HCT116 (cell line): Measurements from ENCODE around the gene SEC24A. TPM values are rescaled to one million over a fixed set of nuclear protein-coding genes. Genes with fewer than 3 reads are reported as not detected.

Experiments used
- ATAC-seq: fragments of 200-7000 bp; cut with Tn5 transposase; 2 replicates; pipeline ENCODE4 v1.9.1; 2020; ENCODE audit warnings: mild to moderate bottlenecking, moderate library complexity
- BruUV-seq: library from RNA; stranded (reverse); fragments of 400-500 nt; replicated peaks from 2 replicates; lab custom pipeline; 2021; lab: Mats Ljungman, UMichigan
- CTCF ChIA-PET: fragments of 300-600 bp; sonication (Branson Sonifier 250); formaldehyde crosslinking; loops from one replicate; lab custom pipeline; 2021; ENCODE audit warnings: antibody characterized with exemption; lab: Charles Lee
- POLR2A ChIA-PET: fragments of 300-600, 350-600 bp; sonication (Branson Sonifier 250); formaldehyde crosslinking; loops from one replicate; lab custom pipeline; 2021; ENCODE audit warnings: antibody characterized with exemption; lab: Charles Lee
- RAD21 ChIA-PET, 2 experiments: fragments of 300-600 bp; sonication (Branson Sonifier 250); formaldehyde crosslinking; loops; one replicate each; lab custom pipeline; 2023; ENCODE audit warnings: low total read pairs in 2 of 2; ENCODE audit not compliant: uncharacterized antibody in 2 of 2, unreplicated experiment in 2 of 2, low non-redundant PET in 1 of 2; lab: Charles Lee
- DNase-seq: peaks from one replicate; pipeline ENCODE4 v3.0.0-alpha.2; 2010; ENCODE audit warnings: low read depth, low spot score
- H2AFZ ChIP-seq: fragments of 200-600 bp; shearing (Covaris generic), sonication (generic); 2 replicates; pipeline ENCODE4 v1.6.1; 2017; ENCODE audit warnings: low read depth, mixed run types, mixed read lengths, antibody characterized with exemption, low read length; ENCODE audit not compliant: poor library complexity, severe bottlenecking
- H3K27ac ChIP-seq: 2 replicates; pipeline ENCODE4 v1.5.1; 2012; ENCODE audit warnings: low read depth, low read length
- H3K27me3 ChIP-seq: fragments of 200-600 bp; sonication (generic); 2 replicates; pipeline ENCODE4 v1.6.1; 2016; ENCODE audit warnings: mixed run types, low read length, mixed read lengths; ENCODE audit not compliant: insufficient read depth
- H3K36me3 ChIP-seq, 2 experiments: fragments of 200-500 bp in 1 of 2; fragments of 200-600 bp in 1 of 2; sonication (Bioruptor generic) in 1 of 2; sonication (generic) in 1 of 2; 2 replicates each; pipeline versions ENCODE4 v1.5.1 to v1.6.1; 2014 to 2016; ENCODE audit warnings: low read length in 2 of 2, inconsistent platforms in 1 of 2, mixed read lengths in 1 of 2, mixed run types in 1 of 2; ENCODE audit not compliant: insufficient read depth in 2 of 2, control insufficient read depth in 1 of 2
- H3K4me1 ChIP-seq, 2 experiments: fragments of 200-600 bp in 1 of 2; sonication (generic) in 1 of 2; 2 replicates each; pipeline versions ENCODE4 v1.5.1 to v1.6.1; 2012 to 2017; ENCODE audit warnings: low read length in 2 of 2, inconsistent platforms in 1 of 2, mild to moderate bottlenecking in 1 of 2, mixed read lengths in 1 of 2, mixed run types in 1 of 2, moderate library complexity in 1 of 2; ENCODE audit not compliant: insufficient read depth in 2 of 2, control insufficient read depth in 1 of 2
- H3K4me2 ChIP-seq: fragments of 200-600 bp; sonication (generic); 2 replicates; pipeline ENCODE4 v1.6.1; 2017; ENCODE audit warnings: mixed run types, low read length, mixed read lengths
- H3K4me3 ChIP-seq, 2 experiments: fragments of 200-600 bp in 1 of 2; sonication (generic) in 1 of 2; replicated peaks in 1 of 2; 2 replicates each; pipeline ENCODE4 v1.5.1; 2011 to 2016; ENCODE audit warnings: low read length in 2 of 2, control low read depth in 1 of 2, low read depth in 1 of 2, mild to moderate bottlenecking in 1 of 2, mixed read lengths in 1 of 2, mixed run types in 1 of 2
- H3K79me2 ChIP-seq: fragments of 200-600 bp; sonication (generic); 2 replicates; pipeline ENCODE4 v1.6.1; 2017; ENCODE audit warnings: mild to moderate bottlenecking, mixed run types, low read length, moderate library complexity, mixed read lengths; ENCODE audit not compliant: insufficient read depth
- H3K9ac ChIP-seq: fragments of 200-600 bp; sonication (generic); 2 replicates; pipeline ENCODE4 v1.6.1; 2016; ENCODE audit warnings: low read length, mixed read lengths
- H3K9me2 ChIP-seq: fragments of 200-600 bp; sonication (generic), shearing (Covaris generic); 2 replicates; pipeline ENCODE4 v1.6.1; 2017; ENCODE audit warnings: mixed run types, mild to moderate bottlenecking, moderate library complexity; ENCODE audit not compliant: insufficient read depth
- H3K9me3 ChIP-seq, 2 experiments: fragments of 200-500 bp in 1 of 2; fragments of 200-600 bp in 1 of 2; sonication (Bioruptor generic) in 1 of 2; sonication (generic) in 1 of 2; 2 replicates each; pipeline ENCODE4 v1.6.1; 2014 to 2017; ENCODE audit warnings: low read length in 2 of 2, mixed read lengths in 2 of 2, inconsistent platforms in 1 of 2, low read depth in 1 of 2, mild to moderate bottlenecking in 1 of 2, mixed run types in 1 of 2, moderate library complexity in 1 of 2; ENCODE audit not compliant: control insufficient read depth in 1 of 2, insufficient read depth in 1 of 2
- H4K20me1 ChIP-seq: fragments of 200-600 bp; sonication (generic), shearing (Covaris generic); 2 replicates; pipeline ENCODE4 v1.6.1; 2017; ENCODE audit warnings: mixed run types, mild to moderate bottlenecking, moderate library complexity; ENCODE audit not compliant: insufficient read depth
- CBX3 ChIP-seq: IDR thresholded peaks from 2 replicates; pipeline ENCODE4 v1.6.1; 2012; ENCODE audit warnings: low read depth
- CEBPB ChIP-seq: IDR thresholded peaks from 2 replicates; pipeline ENCODE4 v1.6.1; 2012; ENCODE audit warnings: low read depth
- ELF1 ChIP-seq: IDR thresholded peaks from 2 replicates; pipeline ENCODE4 v1.6.1; 2012; ENCODE audit warnings: low read depth, borderline replicate concordance
- EZH2 ChIP-seq: fragments of 200-600 bp; sonication (generic); IDR thresholded peaks from 2 replicates; pipeline ENCODE4 v1.6.1; 2017; ENCODE audit warnings: antibody characterized with exemption, mixed run types
- EZH2phosphoT487 ChIP-seq: fragments of 200-600 bp; IDR thresholded peaks from 2 replicates; pipeline ENCODE4 v1.6.1; 2018; ENCODE audit warnings: antibody characterized with exemption, borderline replicate concordance
- FOSL1 ChIP-seq: IDR thresholded peaks from 2 replicates; pipeline ENCODE4 v1.6.1; 2012; ENCODE audit warnings: low read depth
- RAD21 ChIP-seq: IDR thresholded peaks from 2 replicates; pipeline ENCODE4 v1.6.1; 2012; ENCODE audit warnings: low read depth, mild to moderate bottlenecking
- SIN3A ChIP-seq: IDR thresholded peaks from 2 replicates; pipeline ENCODE4 v1.6.1; 2012; ENCODE audit warnings: low read depth
- SP1 ChIP-seq: IDR thresholded peaks from 2 replicates; pipeline ENCODE4 v1.6.1; 2012; ENCODE audit warnings: low read depth
- YY1 ChIP-seq: IDR thresholded peaks from 2 replicates; pipeline ENCODE4 v1.6.1; 2011; ENCODE audit warnings: low read length, low read depth, moderate library complexity, mild to moderate bottlenecking; ENCODE audit not compliant: insufficient replicate concordance; ENCODE audit errors: extremely low read depth
- ZNF274 ChIP-seq: fragments of 200-500 bp; sonication (Bioruptor generic); IDR thresholded peaks from 2 replicates; pipeline ENCODE4 v1.6.1; 2014; ENCODE audit warnings: mild to moderate bottlenecking, low read depth, low read length, inconsistent platforms
- intact Hi-C: fragments of 100-400 bp; cut with micrococcal nuclease; formaldehyde crosslinking; loops from 2 replicates; pipeline ENCODE4 v1.10.0; 2022
- total RNA-seq: library from RNA; stranded (reverse); gene quantifications from one replicate; pipeline ENCODE4 v1.2.1, GENCODE V29; 2021; ENCODE audit not compliant: unreplicated experiment
- TF ChIP-seq, protein P1 (sequence below): IDR thresholded peaks from 2 replicates; pipeline ENCODE4 v1.6.1; 2012; ENCODE audit warnings: low read depth
- TF ChIP-seq, protein P2 (sequence below): IDR thresholded peaks from 2 replicates; pipeline ENCODE4 v1.6.1; 2012

The SEC24A gene
- total RNA-seq, 1 experiment from 2014 or later, result 16.8 TPM

DNA sequence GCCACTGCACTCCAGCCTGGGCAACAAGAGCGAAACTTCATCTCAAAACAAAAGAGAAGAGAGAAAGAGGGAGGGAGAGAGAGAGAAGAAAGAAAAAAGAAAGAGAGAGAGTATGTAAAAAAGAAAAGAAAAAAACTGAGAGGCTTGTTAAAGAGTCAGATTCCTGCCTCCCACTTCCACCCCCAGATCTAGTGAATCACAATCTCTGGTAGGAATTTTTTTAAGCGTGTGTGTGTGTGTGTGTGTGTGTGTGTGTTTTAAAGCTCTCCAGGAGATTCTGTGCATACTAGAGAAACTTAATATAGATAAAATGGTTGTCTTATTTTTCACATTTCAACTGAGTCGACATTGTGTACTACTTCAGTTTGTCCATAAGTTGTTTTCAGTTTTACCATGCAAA, 48.0 kb upstream of the SEC24A start (continued):
- TF ChIP-seq EZH2phosphoT487, result no peak
- no peak for TF ChIP-seq ZNF274
- no peak for TF ChIP-seq RAD21
- TF ChIP-seq, protein P1, sequence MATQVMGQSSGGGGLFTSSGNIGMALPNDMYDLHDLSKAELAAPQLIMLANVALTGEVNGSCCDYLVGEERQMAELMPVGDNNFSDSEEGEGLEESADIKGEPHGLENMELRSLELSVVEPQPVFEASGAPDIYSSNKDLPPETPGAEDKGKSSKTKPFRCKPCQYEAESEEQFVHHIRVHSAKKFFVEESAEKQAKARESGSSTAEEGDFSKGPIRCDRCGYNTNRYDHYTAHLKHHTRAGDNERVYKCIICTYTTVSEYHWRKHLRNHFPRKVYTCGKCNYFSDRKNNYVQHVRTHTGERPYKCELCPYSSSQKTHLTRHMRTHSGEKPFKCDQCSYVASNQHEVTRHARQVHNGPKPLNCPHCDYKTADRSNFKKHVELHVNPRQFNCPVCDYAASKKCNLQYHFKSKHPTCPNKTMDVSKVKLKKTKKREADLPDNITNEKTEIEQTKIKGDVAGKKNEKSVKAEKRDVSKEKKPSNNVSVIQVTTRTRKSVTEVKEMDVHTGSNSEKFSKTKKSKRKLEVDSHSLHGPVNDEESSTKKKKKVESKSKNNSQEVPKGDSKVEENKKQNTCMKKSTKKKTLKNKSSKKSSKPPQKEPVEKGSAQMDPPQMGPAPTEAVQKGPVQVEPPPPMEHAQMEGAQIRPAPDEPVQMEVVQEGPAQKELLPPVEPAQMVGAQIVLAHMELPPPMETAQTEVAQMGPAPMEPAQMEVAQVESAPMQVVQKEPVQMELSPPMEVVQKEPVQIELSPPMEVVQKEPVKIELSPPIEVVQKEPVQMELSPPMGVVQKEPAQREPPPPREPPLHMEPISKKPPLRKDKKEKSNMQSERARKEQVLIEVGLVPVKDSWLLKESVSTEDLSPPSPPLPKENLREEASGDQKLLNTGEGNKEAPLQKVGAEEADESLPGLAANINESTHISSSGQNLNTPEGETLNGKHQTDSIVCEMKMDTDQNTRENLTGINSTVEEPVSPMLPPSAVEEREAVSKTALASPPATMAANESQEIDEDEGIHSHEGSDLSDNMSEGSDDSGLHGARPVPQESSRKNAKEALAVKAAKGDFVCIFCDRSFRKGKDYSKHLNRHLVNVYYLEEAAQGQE, result no peak
- TF ChIP-seq SP1, result no peak
- TF ChIP-seq EZH2, result no peak
- TF ChIP-seq, all 23 proteins: peak for 0

DNA sequence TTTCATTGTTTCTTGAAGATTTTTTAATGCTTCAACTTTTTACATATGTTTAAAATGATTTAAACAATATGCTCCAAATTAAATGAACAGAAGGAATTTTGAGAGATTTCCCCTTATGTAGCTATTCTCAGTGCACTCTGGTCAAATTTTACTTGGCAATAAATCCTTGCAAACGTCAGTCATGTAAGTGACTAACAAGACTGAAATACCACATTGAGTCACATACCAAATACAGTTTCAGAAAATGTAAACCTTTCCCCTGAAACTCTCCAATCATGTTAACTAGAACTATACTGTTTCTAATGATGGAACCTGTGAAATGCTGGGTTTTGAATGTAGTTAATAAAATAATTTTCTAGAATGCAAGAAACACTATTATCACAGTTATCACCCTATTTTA, 45.5 kb upstream of the SEC24A start:
- ChIA-PET RAD21 (no interaction called here), CTCF (interaction anchor here (1.3 to 1.5 kb wide), 2 partner anchors 16 to 314 kb away, joined by 3 to 9 read pairs; no protein-coding TSS in a partner anchor), POLR2A (interaction anchor here (1.4 kb wide), 2 partner anchors 9 to 11 kb away, joined by 3 to 4 read pairs; no protein-coding TSS in a partner anchor)
- Histone ChIP-seq H3K9me2 (no peaks in the 10 kb centered on the region), H3K36me3 (peaks cover 17 to 18% of the 10 kb centered on the region in 2 experiments; a peak in 3 of 4 replicates), H3K4me3 (no peak overlapping the region), H3K27ac (no peak overlapping the region), H3K9ac (no peak overlapping the region), H4K20me1 (no peaks in the 10 kb centered on the region), H3K27me3 (no peaks in the 10 kb centered on the region), H3K79me2 (no peaks in the 10 kb centered on the region), H3K4me2 (no peak overlapping the region), H3K4me1 (no peaks in the 10 kb centered on the region), H3K9me3 (no peaks in the 10 kb centered on the region), H2AFZ (no peak overlapping the region)
- DNase-seq, result no peak
- BruUV-seq, result no TSS peak
- TF ChIP-seq EZH2 (no peak), FOSL1 (no peak), CEBPB (no peak), SIN3A (no peak), YY1 (no peak), ELF1 (no peak), CBX3 (no peak)
- TF ChIP-seq, protein P2, sequence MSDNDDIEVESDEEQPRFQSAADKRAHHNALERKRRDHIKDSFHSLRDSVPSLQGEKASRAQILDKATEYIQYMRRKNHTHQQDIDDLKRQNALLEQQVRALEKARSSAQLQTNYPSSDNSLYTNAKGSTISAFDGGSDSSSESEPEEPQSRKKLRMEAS, result no peak
- ATAC-seq, result no peak
- intact Hi-C loops, result no loop called here
